Measurements from ENCODE around the gene STAU1.

DNA sequence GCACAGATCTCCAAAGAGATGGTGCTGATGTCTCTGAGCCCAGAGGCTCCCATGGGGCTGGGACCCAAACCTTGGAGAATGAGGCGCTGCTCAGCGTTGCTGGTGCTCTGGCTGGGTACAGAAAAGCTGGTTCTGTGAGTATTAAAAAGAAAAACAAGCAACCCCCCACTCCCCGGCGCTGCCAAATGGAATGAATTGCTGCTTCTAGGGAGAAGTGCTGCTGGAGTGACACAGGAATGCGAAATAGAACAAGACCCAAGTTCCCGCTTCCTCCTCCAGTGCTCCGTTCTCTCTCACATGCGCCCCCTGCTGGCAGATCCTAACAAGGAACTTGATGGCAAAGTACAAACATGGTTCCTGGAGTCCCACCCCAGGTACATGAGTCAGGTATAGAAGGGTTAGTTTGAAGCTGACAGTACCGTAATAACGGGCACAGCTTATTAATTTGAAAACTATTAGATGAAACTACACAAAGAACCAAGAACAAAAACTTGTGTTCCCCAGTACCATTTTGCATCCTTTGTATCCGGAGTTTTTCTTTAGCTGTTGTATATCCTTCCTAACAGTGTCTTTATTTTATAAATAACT is 29.0 kb upstream of the STAU1 start:
- TF ChIP-seq, protein P1, sequence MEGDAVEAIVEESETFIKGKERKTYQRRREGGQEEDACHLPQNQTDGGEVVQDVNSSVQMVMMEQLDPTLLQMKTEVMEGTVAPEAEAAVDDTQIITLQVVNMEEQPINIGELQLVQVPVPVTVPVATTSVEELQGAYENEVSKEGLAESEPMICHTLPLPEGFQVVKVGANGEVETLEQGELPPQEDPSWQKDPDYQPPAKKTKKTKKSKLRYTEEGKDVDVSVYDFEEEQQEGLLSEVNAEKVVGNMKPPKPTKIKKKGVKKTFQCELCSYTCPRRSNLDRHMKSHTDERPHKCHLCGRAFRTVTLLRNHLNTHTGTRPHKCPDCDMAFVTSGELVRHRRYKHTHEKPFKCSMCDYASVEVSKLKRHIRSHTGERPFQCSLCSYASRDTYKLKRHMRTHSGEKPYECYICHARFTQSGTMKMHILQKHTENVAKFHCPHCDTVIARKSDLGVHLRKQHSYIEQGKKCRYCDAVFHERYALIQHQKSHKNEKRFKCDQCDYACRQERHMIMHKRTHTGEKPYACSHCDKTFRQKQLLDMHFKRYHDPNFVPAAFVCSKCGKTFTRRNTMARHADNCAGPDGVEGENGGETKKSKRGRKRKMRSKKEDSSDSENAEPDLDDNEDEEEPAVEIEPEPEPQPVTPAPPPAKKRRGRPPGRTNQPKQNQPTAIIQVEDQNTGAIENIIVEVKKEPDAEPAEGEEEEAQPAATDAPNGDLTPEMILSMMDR (IDR thresholded peaks at IDR 0.05): peak; percentile 97
- TF ChIP-seq EZH2 (IDR thresholded peaks at IDR 0.05) (no peak), EZH2phosphoT487 (IDR thresholded peaks at IDR 0.05) (no peak)

Data from neural progenitor cell (in vitro differentiated cells).